SH-SY5Y (cell line): ENCODE data around the gene PON3.

Experiments
- GATA2 ChIP-seq: IDR thresholded peaks from 2 replicates; pipeline ENCODE4 v1.6.1; 2011; ENCODE audit warnings: mild to moderate bottlenecking, low read depth, low read length
- GATA3 ChIP-seq: IDR thresholded peaks from 2 replicates; pipeline ENCODE4 v1.6.1; 2011; ENCODE audit warnings: low read depth, mild to moderate bottlenecking, low read length, moderate library complexity

GRCh38 chr7:95424716-95425115 lies 28.5 kb upstream of the PON3 start:
- TF ChIP-seq GATA2 (no peak), GATA3 (no peak)
